ENCODE results near the gene KRT73.

The KRT73 gene

DNA sequence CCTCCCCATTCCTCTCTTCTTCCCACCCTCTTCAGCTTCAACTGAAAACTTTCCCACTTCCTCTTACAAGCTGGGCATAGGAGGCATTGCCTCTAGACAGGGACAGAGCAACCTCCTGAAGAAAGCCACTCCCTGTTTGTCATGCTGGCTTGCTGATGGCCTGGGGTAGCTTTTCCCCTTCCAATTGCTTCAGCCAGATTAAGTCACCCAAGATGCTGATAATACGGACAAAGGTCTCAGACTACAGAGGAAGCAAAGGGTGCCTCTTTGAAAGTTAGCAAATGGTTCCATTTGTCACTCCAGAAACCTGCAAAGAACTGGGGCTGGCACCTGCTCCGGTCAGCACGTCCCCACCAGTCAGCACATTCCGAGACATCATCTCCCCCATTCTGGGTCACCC lies 27.6 kb upstream of the KRT73 start:
- DNase-seq (ENCODE audit: low read depth in 3 of 3): no peak

DNA sequence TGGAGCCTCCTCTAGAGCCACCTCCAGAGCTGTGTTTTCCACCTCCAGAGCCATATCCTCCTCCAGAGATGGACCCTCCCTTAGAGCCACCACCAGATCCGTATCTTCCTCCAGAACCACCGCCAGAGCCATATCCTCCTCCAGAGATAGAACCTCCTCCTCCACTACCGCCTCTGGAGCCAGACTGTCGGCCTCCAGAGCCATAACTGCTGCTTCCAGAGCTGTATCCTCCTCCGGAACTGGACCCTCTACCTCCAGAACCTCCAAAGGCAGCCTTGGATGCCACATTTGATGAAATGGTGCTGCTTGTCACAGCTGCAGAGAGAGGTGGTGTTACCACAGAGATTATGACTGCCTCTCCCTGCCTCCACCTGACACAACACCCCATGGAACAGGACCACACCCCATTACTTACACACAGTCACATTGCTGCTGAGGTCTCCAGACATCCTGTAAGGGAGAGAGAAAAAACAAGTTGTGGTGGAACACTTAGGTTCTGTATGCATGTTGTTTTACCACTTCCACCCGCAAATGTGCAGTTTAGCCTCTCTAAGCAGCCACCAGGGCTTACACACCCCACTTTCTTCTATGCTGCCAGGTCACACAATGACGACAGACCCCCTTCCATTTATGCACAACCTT lies 26.9 kb upstream of the KRT73 start:
- no peak for DNase-seq (ENCODE audit: low read depth in 3 of 3)

DNA sequence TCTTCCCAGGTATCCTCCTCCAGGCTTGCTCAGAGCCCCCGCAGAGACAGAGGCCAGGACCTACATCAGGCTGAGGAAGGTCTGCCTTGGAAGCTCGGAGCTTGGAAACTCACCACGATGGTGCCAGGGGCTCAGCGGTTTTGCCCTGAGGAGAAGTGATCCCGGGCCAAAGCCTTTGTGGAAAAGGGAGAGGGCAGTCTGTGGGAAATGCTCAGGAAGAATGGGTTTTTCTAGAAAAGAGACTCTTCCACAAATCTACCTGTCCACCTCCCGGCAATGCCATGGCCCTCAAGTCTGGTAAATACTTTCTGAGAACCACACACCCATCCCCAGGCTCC lies 25.7 kb upstream of the KRT73 start:
- DNase-seq (ENCODE audit: low read depth in 3 of 3): no peak

DNA sequence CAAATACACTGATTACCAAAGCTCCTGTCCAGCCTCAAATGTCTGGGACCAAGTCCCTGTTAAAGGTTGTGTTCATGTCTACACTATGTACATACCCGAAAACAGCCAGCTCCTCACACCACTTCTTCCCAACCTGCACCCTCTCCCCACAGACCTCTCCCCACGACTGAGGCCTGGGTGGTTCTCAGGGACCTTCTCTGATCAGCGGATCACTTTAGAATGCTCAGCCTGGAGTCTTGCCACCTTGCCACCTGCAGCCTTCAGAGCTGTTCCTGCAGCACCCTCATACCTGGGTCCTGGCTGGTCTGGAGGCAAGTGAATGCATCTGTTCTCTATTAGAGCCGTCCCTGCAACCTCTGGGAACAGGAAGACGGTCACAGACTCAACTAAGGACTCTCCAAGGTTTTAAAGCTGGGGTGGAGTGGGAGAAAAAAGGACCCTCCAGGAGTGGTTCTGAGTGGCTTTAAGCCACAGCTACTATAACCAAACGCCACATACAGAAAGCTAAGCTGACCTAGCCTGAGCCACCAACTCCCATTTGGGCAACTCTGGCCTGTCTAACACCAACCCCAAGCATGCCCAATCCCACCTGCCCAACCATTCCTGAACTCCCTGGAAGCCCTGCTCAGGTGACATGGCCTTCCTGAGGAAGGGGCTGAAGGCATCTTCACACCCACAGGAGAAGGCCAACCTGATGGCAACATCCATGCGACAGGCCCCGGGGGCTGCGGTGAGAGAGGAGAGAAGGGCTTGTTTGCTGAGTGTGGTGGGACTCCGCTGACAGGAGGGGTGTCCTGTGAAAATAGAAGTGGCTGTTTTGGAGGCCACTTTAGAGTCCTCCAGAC lies 25.1 kb upstream of the KRT73 start:
- DNase-seq (ENCODE audit: low read depth in 3 of 3): no peak

DNA sequence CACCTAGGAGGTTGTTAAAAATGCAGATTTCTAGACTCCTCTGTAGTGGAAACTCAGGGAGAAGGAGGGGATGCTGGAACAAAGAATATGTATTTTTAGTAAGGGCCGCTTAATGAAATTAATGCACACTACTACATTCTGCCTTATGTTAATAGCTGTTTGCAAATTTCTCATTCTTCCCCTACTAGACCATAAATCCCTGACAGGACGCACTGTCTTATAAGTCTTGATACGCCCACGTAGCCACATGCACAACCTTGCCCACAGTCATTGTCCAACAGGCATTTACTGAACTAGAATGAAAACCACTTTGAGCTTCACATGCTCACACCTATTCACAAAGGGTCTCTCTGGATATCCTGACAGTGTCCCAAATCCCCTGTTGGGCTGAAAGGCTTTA lies 23.1 kb upstream of the KRT73 start:
- DNase-seq (ENCODE audit: low read depth in 3 of 3): no peak

DNA sequence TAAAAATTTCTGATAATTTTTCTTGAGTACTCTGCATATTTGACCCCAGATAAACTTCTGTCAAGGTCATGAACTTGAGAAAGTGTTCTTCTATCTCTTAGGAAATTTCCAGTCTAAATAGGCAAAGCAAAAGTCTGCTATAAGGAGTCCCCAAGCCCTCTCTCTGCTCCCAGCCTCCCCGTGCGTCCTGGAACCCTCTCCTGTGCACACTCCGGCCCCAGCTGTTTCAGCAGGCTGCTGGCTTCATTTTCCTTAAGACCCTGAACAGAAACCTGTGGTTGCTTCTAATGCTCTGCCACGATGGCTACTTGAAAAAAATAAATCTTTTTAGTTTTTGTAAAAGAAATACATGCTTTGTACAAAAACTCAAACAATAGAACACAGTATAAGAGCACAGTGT lies 18.9 kb upstream of the KRT73 start:
- DNase-seq (ENCODE audit: low read depth in 3 of 3): no peak

DNA sequence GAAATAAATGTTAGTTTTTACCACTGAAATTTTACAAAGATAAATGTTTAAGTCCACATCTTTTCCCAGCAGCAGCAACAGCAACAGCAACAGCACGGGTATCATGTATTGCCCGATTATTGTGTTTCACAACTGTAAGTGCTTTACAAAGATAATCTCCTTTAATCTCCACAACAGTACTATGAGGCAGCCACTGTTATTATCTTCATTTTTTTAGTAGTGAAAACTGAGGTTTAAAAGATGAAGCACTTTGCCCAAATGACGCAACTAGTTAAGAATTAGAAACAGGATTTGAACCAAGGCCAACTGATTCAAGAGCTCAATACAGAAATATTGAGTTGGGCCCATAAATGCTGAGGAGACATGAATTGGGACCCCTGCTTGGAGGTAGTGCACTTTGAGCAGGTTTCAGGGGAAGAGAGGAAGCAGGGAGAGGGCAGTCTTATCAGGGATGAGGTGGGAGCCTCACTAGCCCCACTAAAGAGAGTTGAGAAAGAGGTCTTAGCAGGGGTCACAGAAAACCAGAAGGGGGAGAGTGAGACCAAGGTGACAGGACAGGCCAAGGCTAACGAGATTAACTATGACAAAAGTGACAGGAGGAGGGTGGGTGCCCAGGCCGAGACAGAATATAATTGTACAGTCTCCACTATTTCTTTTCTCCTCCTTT lies 18.4 kb upstream of the KRT73 start:
- no peak for DNase-seq (ENCODE audit: low read depth in 3 of 3)

DNA sequence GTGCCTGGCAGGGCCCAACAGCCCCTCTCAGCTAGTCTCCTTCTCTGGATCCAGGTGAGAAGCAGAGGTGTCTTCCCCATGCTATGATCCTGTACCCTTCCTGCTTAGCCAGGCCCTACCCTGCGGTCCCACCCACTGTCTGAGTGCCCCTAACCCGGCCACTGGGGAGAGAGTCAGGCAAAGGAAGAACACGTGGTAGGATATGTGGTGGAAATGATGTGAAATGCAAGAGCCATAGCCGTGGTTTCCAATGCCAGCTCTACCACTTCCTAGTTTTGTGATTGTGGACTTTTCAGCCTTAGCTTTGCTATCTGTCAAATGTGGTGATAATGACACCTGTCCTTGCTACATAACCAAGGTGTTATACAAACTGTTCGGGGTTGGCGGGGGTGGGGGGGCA lies 17.8 kb upstream of the KRT73 start:
- no peak for DNase-seq (ENCODE audit: low read depth in 3 of 3)

DNA sequence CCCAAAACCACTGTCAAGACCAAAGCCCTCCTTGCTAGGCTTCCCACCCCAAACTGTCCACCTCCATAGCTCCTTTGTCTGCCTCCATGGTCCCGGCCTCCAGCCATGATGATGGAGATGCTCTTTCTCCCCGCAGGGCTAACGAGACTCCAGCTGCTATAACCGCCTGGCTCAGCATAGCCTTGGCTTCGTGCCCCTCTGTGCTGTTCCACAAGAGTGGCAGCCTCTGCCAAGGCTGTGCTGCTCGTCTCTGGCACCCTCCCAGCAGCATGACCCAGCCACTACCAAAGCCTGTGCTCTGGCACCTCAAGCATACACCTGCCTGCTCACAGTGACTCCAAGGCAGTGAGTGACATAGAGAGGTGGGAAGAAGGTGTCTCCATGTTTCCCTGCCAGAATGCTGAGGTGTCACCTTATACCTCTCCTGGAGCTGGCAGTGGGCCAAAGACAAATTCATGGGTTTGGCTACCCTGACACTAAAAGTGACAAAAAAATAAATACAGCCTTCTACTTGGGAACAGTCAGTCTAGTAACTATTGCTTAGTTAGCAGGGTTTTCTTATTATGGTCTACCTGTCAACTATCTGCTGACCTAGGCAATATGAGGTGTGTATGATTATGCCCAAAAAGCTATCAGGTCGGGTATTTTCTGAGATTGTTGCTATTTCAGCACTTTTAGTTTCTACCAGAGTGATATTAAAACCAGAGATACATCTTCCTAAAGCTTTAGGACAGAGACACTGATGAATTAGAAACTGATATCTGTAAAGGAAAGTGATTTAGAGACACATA lies 16.1 kb upstream of the KRT73 start:
- DNase-seq (ENCODE audit: low read depth in 3 of 3): no peak

DNA sequence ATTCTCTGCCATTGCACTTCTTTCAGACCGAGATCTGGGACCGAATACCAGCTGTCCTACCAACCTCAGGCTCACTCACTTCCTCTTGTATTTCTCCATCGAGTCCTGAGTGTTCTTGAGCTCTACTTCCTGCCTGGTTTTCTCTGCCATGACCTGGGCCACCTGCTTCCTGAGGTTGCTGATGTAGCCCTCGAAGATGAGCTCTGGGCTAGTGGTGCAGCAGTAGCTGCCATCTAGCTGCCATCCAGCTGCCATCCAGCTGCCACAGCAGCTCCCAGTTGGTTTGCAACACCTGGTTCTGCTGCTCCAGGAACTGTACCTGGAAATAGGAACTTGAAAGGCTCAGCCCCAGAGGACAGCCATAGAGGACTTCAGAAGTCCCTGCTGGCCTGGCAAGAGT lies 15.0 kb upstream of the KRT73 start:
- DNase-seq (ENCODE audit: low read depth in 3 of 3): no peak

DNA sequence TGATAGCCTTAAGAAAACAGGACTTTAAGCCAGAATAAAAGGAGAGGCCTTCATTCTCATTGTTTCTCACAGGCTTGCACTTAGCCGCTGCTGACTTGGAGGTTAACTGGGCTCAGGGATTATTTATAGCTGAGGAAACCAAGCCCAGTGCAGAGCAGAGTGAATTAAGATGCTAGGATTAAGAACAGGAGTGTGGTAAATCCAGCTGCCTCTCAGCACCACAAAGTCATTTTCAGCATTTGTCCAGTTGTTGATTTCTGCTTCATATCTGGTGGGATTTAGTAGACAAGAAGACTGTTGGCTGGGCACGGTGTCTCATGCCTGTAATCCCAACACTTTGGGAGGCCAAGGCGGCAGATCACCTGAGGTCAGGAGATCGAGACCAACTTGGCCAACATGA lies 14.3 kb upstream of the KRT73 start:
- DNase-seq (ENCODE audit: low read depth in 3 of 3): no peak

DNA sequence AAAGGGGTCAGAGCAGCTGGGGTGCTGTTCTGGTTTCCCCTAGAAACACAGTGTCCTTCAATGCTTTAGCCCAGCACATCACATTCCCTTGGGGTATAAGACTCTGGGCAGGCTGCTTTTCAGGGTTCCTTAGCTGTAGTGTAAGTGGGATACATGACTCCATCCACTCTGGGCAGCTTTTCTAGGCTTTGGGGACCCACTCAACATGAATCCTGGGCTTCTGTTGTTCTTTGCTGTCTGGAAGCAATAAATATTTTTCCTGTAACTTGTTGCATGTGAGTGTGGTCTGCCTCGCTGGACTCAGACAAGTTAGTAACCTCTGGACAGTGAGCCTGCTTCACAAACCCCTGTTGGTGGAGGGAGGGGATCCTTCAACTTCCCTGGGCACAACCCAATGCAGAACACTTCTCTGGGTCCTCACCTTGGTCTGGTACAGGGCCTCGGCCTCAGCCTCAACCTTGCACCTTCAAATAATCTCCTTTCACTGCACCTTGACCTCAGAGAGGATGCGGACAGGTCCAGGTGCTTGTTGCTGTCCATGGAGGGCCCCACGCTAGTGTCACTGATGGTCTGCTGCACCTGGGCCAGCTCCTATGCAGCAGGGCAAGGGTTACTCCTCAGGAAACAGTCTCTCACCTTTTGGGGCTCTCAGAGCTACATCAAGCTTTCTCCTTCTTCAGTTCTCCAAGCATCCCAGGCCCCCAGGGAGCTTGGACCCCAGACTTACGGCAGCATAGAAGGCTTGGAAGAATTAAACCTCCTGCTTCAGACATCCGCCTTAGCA lies 13.5 kb upstream of the KRT73 start:
- no peak for DNase-seq (ENCODE audit: low read depth in 3 of 3)

DNA sequence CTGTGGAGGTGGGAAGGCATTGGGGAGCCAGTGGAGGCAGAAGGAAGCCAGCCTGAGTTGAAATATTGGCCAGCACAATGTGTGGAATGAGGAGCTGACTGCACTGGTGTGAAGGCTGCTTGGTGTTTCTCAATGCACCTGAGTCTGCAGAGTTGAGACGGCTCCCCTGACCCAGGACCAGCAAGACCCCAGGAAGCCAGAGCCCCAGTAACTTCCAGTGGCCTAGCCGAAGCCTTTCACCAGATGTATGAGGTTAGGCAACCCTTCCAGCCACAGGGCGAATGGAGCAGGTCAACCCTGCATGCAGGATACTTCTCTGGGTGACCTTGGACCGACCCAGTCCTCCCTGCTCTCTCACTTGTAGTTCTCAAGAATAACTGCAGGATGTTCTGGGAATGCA lies 12.9 kb upstream of the KRT73 start:
- no peak for DNase-seq (ENCODE audit: low read depth in 3 of 3)

DNA sequence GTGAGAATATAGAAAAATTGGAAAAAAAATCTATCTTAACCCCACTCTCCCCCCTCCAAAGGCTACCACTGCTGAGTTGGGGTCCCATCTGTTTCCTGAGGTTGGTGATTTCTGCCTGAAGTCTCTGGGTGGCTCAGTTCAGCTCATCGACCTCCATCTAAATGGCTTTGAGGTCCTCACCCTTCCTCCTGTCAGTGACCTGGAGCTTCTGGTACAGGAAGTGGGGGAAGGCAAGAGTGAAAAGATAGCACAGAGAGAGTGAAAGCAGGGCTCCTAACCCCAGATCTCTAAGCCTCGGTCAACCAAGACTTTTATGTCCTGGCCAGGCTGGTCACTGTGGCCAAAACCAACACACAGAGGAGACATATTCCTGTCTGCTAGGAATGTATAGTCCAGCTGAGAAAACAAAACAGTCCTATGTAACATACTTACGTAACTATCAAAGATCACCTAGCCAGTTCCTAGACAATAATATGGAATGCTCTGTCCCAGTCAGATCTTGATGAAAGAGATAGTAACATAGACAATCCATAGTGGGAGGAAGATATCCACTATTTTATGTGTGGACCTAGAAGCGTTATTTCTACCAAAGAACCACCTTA lies 12.3 kb upstream of the KRT73 start:
- no peak for DNase-seq (ENCODE audit: low read depth in 3 of 3)

DNA sequence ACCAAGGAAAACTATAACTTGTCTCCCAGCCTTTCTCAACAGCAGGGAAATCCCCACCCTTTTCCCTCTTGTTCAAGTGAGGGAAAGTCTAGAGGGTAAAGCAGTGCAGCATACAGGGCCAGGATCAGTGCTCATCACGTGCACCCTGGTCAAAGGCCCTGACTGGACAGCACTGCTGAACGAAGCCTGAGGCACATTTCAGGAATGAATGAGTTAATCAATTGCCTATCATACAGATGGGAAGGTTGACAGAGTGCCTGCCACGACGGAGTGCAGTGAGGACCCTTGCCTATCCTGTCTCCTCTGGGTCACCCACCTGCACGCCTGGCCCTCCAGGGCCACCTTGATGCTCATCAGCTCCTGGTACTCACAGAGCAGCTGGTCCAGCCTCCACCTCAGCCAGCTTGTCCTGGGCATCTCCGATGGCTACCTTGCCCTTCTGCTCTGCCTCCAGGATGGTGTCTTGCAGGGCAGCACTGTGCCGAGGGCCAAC lies 11.7 kb upstream of the KRT73 start:
- DNase-seq (ENCODE audit: low read depth in 3 of 3): no peak

DNA sequence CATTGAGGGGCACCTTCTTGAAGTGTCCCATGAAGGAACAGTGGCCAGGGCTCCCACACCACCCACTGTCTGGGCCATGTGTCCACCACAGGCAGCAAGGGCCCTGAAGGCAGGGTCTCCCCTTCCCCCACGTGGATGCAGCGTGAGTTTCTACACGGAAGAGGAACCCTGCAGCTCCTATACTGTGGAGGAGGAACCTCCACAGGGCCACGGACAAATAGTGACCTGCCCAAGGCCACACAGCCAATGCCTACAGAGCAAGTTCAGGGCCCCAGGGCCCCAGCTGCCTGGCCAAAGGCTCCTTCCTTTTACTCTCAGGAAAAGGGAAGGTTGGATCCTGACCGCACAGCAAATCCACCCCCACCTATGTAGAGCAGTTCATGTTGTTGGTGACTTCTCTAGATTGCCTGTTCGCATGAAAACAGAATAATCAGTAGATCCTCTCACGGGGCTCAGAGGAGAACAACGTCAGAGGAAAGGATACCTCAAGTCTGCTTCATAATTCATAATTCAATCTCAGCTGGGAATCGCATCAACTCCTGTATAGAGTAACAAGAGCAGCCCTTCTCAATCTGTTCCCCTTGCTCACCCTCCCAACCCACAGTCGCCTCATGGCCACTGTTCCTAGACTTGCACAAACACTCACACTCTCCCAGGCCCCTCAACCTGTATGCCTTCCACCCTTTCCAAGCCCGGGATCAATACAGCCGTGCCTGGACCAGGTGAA lies 11.1 kb upstream of the KRT73 start:
- no peak for DNase-seq (ENCODE audit: low read depth in 3 of 3)

DNA sequence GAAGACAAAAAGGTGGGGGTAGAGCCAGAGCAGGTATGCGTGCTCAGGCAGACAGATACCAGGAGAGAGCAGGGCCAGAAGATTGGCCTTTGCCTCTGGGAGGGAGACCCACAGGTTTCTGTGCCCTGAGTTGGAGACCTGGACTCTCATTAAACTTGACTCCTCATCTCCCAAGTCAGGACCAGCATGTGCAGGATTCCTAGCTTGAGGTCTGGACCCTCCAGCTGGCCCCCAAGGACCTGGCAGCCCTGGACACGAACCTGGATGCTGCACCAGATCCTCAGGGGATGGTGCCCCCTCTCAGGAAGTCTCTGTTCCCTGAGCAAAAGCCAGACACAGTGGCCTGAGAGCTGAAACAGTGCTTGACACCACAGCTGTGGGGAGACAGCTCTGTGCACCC lies 10.5 kb upstream of the KRT73 start:
- DNase-seq (ENCODE audit: low read depth in 3 of 3): no peak

DNA sequence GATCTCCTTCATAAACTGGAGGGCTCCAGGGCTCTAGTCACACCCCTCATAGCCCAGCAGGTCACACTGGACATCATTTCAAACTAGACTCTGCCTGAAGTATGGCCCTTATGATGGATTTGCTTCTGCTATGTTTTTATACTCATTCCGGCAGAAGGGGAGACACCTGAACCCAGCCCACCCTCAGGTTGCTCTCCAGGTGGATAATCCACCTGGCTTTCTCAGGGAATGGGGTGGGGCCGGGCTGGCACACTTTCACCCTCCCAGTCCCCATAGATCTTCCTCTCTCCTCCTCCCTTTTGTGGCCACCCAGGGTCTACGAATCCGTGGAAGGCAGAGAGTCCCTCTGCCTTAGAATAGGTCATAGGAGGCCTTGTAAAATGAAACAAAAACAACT lies 9.8 kb upstream of the KRT73 start:
- DNase-seq (ENCODE audit: low read depth in 3 of 3): no peak

DNA sequence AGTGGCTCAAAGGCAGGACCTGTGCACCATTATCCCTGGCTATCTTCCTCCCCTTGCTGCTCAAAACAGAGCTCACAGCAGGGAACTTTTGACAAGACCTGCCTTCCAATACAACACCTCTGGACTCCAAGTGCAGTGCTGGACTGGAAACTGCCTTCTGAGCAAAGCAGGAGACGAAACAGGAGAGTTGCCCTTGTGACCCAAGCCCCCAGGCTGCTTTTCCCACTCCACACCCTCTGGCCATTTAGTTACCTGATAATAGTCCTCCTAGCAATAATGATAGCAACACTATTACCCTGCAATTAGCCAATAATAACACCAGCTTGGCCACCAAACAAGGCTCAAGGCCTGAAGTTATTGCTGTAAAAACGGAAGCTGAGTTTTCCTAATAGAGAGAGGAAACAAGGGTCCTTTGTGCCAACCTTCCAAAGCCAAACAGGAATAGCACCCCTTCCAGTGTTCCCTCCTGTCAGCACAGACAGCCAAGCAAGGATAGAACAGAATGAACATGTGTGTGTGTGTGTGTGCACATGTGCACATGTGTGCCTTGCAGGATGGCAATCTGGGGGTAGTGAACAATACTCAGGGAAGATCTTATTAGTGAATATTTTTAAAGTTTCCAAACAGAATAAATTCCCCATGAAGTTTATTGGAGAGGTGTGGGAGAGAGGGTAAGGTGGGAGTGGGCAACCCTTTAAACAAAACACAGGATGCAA lies 9.2 kb upstream of the KRT73 start:
- DNase-seq (ENCODE audit: low read depth in 3 of 3): no peak

DNA sequence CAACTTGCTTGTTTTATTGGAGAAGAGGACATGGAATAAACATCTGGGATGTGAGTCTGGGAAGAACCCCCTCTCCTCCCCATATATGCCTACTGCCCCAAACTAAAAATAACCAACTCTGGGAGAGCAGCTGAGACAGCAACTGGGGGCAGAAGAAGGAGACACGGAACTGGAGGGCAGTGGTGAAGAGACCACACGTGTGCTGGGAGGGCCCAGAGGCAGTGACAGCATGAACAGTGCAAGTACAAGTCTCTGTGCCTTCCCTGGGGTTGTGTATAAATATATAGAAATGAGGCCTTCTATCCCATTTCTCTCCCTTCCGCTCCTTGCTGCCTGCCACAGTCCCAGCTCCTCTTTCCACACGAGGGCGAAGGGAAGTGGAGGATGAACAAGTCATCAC lies 4.0 kb upstream of the KRT73 start:
- DNase-seq (ENCODE audit: low read depth in 3 of 3): no peak
